Suppressor macrophage treated with lipopolysaccharide for 1 hour (primary cell): ENCODE results near the gene COPZ1.

Experiments
- DNase-seq, 3 donors: peaks; one replicate each; pipeline ENCODE4 v3.0.0-alpha.2; 2020 to 2022

Gene COPZ1

GRCh38 chr12:54379398-54380201 is 54.7 kb downstream of the COPZ1 start:
- peak; percentile 88 to 95 (median 92) for DNase-seq

DNA sequence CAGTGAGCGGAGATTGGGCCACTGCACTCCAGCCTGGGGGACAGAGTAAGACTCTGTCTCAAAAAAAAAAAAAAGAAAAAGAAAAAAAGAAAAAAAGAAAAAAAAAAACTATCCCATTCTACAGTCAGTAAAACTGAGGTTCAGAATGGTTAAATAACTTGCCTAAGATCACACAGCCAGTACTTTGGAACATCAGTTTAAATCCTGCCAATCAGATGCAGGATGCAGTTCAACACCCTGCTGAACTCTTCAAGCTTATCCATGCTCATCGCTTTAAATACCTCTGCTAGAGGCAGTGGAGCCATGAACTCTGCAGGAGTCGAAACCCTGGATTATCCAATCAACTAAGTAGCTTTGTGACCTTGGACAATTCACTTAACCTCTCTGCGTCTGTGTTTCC is 56.2 kb downstream of the COPZ1 start:
- DNase-seq: no peak

- peak; percentile 94 to 99 (median 97) for DNase-seq
Measured at GRCh38 chr12:54383041-54383609, 58.2 kb downstream of the COPZ1 start.

DNA sequence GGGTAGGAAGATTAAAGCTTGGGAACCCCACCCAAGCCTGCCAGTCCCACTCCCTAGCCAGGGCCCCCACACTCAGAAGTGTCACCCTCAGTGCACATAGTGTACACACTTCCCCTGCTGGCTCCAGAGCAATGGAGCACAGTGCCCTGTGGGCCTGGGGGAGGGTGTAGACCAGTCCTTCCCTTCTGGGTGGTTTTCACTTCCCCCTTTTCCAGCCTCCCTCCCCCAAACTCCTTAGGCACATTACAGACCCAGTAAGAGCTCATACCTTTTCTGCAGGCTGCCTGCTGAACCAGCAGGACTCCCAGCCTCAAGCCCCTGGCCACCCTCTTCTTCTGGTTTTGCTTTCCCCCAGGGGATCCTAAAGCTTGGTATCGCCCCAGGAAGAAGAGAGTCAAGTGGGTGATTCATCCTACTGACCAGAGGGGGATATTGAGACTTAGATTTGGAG is 59.7 kb downstream of the COPZ1 start, which contains the start of gene ZNF385A:
TSS of gene ZNF385A (minus strand) at position 143 of the 451 bp plus-strand sequence. CDS start 219 bp downstream, outside the sequence.
- DNase-seq: peak; percentile 87 to 90 (median 90)

DNA sequence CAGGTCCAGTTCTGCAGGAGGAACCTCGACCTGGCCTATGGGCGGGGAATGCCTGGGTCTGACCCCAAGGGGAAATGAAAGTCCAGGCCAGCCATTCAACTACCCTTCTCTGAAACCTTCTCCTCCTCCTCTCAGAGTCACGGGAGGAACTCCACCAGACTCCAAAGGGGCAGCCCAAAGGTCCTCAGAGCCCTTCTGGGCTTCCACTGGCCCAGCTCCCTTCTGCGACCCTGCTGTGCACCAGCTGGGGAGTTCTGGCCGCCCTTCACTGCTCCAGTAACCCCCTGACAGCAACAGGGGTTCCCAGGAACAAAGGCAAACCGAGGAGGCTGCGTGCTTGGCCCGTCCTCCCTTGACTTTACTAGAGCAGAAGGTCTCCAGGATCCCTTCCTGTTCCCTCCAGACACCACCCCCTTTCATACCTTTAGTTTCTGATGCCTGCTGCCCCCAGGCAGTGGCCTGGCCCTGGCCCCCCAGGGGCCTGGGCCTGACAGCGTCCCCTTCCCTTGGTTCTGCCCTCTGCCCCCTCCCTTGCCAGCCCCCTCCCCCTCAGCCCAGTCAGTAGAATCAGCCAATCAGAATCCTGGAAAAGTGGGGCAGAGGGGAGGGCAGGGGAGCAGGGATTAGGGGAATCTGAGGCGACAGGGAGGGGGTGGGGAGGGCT is 60.5 kb downstream of the COPZ1 start:
- peak; percentile 83 to 87 (median 86) for DNase-seq

- no peak for DNase-seq
Measured at GRCh38 chr12:54386403-54387113, 61.6 kb downstream of the COPZ1 start.

DNA sequence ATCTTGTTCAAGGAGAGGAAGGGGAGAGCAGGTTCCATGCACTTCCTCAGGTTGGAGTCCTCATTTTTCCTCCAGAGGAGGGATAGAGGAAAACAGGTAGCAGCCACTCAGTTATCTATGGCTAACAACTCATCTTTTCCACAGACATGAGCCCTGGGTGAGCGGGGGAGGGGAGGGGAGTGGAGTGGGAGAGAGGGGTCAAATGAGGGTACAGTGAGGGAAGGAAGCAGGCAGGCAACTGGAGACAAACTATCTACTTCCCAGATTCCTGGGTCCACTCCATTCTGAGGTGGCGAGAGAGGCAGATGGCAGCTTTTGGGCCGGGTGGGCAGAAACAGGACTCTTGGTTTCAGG is 62.2 kb downstream of the COPZ1 start:
- DNase-seq: no peak

DNA sequence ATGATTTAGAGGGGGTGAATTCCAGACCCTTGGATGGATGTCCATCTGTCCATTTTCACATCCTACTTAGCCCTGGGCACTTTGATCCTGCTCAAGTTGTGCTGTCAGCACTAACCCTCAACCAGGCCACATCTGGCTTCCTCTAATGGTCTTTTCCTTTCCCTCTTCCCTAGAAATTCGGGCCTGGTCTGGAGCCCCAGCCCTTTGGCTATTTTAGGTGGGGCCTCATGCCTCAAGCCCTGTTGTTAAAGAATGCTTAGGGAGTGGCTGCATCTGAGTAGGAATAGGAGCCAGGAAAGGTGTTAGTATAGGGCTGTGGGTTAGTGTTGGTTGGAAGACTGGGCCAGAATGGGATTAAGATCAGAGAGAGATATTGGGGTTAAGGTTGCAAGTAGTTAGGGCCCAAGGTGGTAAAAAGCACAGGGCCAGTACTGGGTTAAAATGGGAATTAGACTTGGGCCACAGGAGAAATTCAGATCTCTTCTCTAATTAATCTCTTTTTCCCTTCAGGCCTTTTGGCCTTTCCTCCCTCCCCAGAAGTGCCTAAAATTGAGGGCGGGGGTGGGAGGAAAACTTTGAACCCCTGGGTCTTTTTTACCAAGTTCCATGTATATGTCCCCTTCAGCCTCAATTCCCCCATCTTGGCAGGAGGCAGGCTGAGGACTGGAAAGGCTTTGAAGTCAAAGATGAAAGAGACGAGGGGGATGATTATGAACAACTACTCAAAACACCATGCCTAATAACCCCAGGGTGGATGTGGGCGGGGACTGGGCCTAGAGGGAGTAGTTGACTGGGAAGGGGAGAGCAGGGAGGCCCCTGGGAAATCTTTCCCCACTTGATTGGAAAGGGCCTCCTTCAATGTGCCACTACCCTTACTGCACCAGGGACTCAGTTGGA is 63.6 kb downstream of the COPZ1 start:
- peak in 1 of 3 donors; percentile 38 for DNase-seq

DNA sequence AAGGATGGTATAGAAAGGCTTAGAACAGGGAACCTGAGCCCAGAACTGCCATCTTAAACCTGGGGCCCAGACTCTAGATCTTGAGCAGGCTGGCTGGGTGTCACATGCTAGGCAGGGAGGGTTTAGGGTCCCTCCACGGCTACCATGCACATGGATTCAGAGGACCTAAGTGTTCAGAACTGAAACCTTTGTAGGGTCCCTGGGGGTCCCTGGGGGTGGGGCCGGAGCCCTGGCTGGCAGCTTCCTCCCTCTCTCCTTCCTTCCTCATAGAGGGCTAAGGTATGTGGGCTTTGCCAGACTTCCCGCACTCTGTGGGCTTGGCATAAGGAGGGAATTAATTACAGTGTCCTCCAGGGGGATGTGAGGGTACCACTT is 64.2 kb downstream of the COPZ1 start:
- no peak for DNase-seq

DNA sequence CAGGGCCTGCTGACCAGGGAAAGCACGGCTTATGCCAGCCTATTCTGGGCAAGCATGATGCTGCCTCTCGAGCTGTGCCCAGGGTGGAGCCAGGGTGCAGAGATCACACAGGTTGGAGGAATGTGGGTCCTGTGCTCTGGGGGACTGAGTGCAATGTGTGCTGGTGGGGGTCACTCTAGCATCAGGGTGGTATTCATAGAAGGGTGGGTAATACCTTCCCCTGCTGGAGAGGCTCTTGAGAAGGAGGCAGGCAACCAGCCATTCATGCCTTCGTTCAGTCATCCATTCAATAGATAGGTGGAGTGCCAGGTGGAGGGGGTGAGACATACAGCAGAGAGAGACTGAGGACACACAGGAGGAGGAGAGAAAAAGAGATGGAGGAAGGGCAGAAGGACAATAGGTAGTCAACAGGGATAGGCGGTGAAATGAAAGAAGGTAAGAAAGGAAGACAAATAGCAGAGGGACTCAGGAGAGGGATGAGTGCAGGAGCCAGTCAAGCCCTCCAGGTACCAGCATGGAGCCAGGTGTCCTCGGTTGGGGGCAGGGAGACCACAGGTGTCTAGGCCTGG is 64.8 kb downstream of the COPZ1 start:
- no peak for DNase-seq

DNA sequence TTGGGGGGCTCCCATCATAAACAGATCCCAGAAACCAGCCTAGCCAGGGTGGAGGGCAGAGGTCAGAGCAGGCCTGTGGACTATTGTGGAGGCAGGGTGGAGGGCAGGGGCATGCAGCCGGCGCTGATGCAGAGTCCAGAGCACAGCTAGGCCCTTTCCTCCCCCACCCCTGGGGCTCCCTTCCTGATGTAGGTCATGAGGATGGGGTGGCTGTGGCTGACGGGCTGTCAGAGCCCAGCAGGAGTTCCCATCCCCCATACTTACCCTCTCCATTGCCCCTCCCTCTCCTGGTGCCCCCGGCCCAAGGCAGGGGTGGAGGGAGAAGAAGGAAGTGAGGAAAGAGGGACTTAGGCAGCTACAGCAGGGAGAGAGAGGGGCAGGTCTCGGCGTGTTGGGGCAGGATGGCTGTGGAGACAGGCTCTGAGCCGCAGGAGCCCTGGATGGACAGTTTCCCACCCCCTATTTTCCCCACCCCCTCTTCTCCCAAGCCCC is 65.3 kb downstream of the COPZ1 start:
- peak in 1 of 3 donors; percentile 38 for DNase-seq

DNA sequence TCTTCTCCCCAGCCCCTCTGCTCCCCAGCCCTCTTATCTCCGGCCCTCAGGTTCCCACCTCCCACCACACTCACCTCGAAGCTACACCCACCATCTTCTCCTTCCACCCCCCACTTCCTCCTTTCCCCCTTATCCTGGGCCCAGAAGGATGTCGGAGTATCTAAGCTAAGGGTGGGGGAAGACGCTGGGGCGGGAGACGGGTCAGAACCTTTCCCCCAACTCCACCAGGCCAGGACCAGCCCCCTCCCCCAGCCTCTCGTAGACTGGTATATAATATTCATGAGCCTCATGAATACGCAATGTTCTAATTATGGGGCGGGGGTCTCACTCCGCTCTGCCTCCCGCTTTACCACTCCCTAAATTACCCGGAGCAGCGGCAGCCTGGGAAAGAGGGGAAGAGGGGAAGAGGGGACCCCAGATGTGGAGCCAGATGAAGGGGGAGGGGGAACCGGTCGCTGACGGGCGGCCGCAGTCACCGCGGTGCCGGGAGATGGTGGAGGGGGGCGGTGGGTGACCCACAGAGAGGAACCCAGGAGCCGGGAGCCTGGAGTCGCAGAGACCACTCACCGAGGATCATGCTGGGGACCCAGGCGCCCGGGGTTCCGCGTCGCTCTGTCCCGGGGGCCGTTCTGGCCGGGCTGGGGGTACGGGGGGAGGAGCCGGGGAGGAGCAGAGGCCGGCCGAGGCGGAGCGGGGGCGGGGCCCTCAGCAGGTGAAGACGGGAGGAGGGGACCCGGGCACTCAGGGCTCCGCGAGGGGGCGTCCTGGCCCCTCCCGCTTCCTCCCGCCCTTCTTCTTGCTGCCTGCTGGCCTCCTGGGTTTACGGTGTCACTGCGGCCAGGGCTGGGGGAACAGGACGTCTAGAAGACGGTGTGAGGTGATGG is 66.0 kb downstream of the COPZ1 start:
- DNase-seq: no peak

GRCh38 chr12:54392485-54393206 is 67.7 kb downstream of the COPZ1 start:
- no peak for DNase-seq

GRCh38 chr12:54393207-54393609 is 68.3 kb downstream of the COPZ1 start:
- no peak for DNase-seq

- peak; percentile 60 to 73 (median 71) for DNase-seq
Measured at GRCh38 chr12:54393743-54394142, 68.8 kb downstream of the COPZ1 start.

DNA sequence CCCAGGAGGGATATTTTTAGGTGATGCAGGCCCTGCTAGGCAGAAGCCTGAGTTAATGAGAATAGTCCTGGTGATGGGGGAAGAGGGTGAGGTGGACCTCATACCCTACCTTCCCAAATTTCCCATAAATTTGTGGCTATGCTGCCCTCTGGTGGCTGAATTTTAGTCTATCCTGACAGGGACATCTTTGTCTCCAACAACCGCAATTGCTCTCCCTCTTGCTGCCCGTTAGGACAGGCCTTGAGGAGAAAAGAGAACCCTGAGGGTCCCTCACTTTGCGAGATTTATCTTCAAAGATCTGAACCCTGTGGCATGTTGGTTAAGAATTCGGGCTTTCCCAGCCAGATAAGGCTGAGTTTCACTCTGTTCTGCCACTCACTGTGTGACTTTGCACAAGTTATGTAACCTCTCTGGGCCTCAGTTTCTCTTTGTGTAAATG is 69.4 kb downstream of the COPZ1 start:
- peak; percentile 79 to 86 (median 82) for DNase-seq

DNA sequence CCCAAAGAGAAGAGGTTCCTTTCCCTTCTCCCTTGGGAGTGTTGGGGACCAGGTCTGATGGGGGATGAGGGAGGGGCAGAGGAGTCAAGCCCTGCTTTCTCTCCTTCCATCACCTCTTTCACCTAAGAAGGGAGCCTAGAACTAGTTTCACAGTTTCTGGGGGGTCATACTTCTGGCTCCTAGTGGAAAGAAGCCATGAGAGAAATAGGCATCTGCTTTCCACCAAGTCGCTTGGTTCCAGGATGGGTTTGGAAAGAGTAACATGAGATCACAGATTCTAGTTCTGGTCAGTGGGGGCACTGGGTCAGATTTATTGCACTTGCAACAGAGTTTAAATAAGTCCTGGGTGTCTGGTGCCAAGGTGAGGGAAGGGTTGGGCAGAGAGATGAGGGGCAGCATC is 70.1 kb downstream of the COPZ1 start:
- DNase-seq: no peak

DNA sequence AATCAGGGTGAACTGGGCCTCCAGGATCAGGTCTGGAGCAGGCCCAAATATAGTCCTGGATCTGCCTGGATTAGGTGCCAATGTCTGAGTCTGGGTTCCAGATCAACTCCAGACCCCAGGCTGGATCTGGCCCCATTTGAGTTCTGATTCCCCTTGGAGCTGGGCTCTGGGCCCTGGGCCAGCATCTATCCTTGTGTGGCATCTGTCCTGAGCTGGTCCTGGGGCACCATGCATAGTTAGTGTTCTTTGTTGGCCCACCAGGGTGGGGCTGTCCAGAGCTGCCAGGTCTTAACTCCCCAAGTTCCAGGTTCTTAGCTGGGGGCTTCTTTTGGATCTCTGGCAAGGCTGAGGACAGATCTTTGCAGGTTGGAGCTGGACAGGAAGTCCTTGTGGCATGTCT is 70.6 kb downstream of the COPZ1 start:
- no peak for DNase-seq

GRCh38 chr12:54397157-54397556 is 72.2 kb downstream of the COPZ1 start:
- DNase-seq: no peak

DNA sequence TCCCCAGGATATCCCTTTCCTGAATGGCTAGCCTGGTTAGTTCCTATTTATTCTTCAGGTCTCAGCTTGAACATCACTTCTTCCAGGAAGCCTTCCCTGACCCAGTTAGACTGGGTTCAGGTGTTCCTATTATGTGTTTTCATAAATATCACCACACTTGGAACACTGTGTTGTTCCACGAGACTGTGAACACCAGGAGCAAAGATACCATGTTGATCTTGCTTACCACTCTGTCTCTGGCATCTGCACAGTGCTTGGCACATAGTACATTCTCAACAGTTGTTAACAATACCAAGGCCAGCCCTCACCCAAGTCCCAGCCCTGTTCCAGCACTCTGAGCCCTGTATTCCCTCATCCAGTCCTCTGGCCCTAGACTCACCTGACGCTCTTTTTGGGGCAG is 73.3 kb downstream of the COPZ1 start:
- DNase-seq: no peak
